Trophoblast cell (in vitro differentiated cells and primary cell): Measurements from ENCODE around the gene MAST4.
A peak's percentile ranks its signal among the peaks of the same experiment; 100 is the strongest.
"Not testable (repeated sequence)": the region's sequence is repeated elsewhere in the genome, so short reads cannot be mapped to it uniquely, and the experiment has no call there.

Experiments used
- DNase-seq, 2 donors: peaks; one replicate each; pipeline ENCODE4 v3.0.0-alpha.2; 2016
- H2AFZ ChIP-seq: 2 replicates; pipeline ENCODE4 v1.6.1; 2013; ENCODE audit warnings: low read length, moderate library complexity, mild to moderate bottlenecking; ENCODE audit not compliant: insufficient read depth, poor library complexity
- H2AK5ac ChIP-seq: 2 replicates; pipeline ENCODE4 v1.6.1; 2013; ENCODE audit warnings: mild to moderate bottlenecking, low read length
- H2BK120ac ChIP-seq: 2 replicates; pipeline ENCODE4 v1.6.1; 2013; ENCODE audit warnings: low read length, mild to moderate bottlenecking, moderate library complexity; ENCODE audit not compliant: insufficient read depth, poor library complexity
- H2BK12ac ChIP-seq: 2 replicates; pipeline ENCODE4 v1.6.1; 2013; ENCODE audit warnings: mild to moderate bottlenecking, low read length, moderate library complexity
- H2BK5ac ChIP-seq: 2 replicates; pipeline ENCODE4 v1.6.1; 2013; ENCODE audit warnings: low read length, low read depth, moderate library complexity, mild to moderate bottlenecking; ENCODE audit not compliant: poor library complexity
- H3K14ac ChIP-seq: 2 replicates; pipeline ENCODE4 v1.6.1; 2013; ENCODE audit warnings: mild to moderate bottlenecking, low read length
- H3K18ac ChIP-seq: 2 replicates; pipeline ENCODE4 v1.6.1; 2013; ENCODE audit warnings: mild to moderate bottlenecking, low read length
- H3K23ac ChIP-seq: 2 replicates; pipeline ENCODE4 v1.6.1; 2013; ENCODE audit warnings: low read length
- H3K27ac ChIP-seq: 2 replicates; pipeline ENCODE4 v1.5.1; 2013; ENCODE audit warnings: low read depth, mild to moderate bottlenecking, inconsistent platforms, low read length, moderate library complexity
- H3K27me3 ChIP-seq: 2 replicates; pipeline ENCODE4 v1.6.1; 2013; ENCODE audit warnings: inconsistent platforms, mild to moderate bottlenecking, low read length, moderate library complexity; ENCODE audit not compliant: insufficient read depth
- H3K36me3 ChIP-seq, 2 experiments: 1 replicate in 1 of 2; 2 replicates in 1 of 2; pipeline ENCODE4 v1.6.1; 2013; ENCODE audit warnings: low read length in 2 of 2, mild to moderate bottlenecking in 2 of 2, moderate library complexity in 1 of 2; ENCODE audit not compliant: insufficient read depth in 2 of 2, control insufficient read depth in 1 of 2
- H3K4ac ChIP-seq: 2 replicates; pipeline ENCODE4 v1.6.1; 2013; ENCODE audit warnings: low read depth, mild to moderate bottlenecking, low read length, moderate library complexity
- H3K4me1 ChIP-seq, 2 experiments: 1 replicate in 1 of 2; 2 replicates in 1 of 2; pipeline ENCODE4 v1.6.1; 2013; ENCODE audit warnings: low read length in 2 of 2, mild to moderate bottlenecking in 2 of 2, moderate library complexity in 1 of 2; ENCODE audit not compliant: insufficient read depth in 2 of 2, control insufficient read depth in 1 of 2
- H3K4me2 ChIP-seq: 2 replicates; pipeline ENCODE4 v1.6.1; 2013; ENCODE audit warnings: inconsistent platforms, mild to moderate bottlenecking, low read length, moderate library complexity
- H3K4me3 ChIP-seq: 2 replicates; pipeline ENCODE4 v1.5.1; 2013; ENCODE audit warnings: mild to moderate bottlenecking, low read depth, low read length, inconsistent platforms
- H3K79me1 ChIP-seq: one replicate; pipeline ENCODE4 v1.6.1; 2013; ENCODE audit warnings: low read length
- H3K79me2 ChIP-seq: 2 replicates; pipeline ENCODE4 v1.6.1; 2013; ENCODE audit warnings: low read length, mild to moderate bottlenecking; ENCODE audit not compliant: control insufficient read depth, insufficient read depth, poor library complexity
- H3K9ac ChIP-seq: 2 replicates; pipeline ENCODE4 v1.6.1; 2013; ENCODE audit warnings: mild to moderate bottlenecking, low read length
- H3K9me3 ChIP-seq: 2 replicates; pipeline ENCODE4 v1.6.1; 2013; ENCODE audit warnings: low read depth, mild to moderate bottlenecking, control low read depth, inconsistent platforms, low read length; ENCODE audit not compliant: insufficient read depth
- H4K12ac ChIP-seq: 2 replicates; pipeline ENCODE4 v1.6.1; 2013; ENCODE audit warnings: low read depth, mild to moderate bottlenecking, low read length, moderate library complexity
- H4K8ac ChIP-seq: 2 replicates; pipeline ENCODE4 v1.6.1; 2013; ENCODE audit warnings: low read depth, mild to moderate bottlenecking, low read length, moderate library complexity
- H4K91ac ChIP-seq: one replicate; pipeline ENCODE4 v1.6.1; 2013; ENCODE audit warnings: low read depth, mild to moderate bottlenecking, low read length, moderate library complexity
- WGBS: extraction: QIAGEN DNeasy Blood & Tissue Kit; methylation state at CpG from one replicate; pipeline ENCODE4 v1.1.7; 2013; ENCODE audit warnings: missing lambda C conversion rate; ENCODE audit not compliant: insufficient read length, insufficient coverage; ENCODE audit errors: extremely low coverage; 5-methylcytosine and 5-hydroxymethylcytosine counted together

The MAST4 gene

DNA sequence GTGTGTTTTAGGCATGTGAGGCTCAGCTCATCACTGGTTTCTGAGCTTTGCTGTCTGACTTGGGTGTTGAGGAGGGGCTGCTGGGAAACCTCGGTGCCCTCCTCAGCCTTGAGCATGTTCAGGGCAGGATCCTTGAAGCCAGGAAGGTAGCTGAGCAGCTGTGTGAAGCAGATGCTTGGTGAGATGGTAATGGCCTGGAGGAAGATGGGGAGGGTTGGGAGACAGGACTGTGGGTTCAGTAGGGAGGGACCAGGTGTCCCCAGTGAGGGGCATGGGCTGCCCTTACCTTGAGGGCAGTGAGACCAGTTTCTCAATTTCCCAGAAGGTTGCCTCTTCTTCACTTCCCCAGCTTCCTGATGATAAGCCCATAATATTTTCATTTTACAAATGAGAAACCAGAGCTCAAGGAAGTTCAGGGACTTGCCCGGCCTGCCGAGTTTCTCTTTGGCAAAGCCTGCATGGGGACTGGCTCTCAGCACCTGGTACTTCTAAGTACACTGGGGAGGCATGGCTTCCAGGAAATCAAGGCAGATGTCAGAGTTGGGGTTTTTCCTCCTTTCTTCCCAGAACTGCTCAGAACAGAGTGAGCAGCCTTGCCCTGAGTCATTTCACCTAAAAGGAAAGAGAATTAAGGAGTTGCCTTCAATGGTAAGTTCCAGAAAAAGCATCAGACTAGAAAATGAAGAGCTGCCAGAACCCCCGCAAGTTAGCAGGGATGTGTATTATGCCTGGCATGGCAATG, 225.7 kb downstream of the MAST4 start:
- Histone ChIP-seq H3K4ac (no peak overlapping the region), H3K9me3 (no peaks in the 10 kb centered on the region), H3K27ac (no peak overlapping the region), H3K9ac (no peak overlapping the region), H3K4me1 (no peaks in the 10 kb centered on the region), H2AFZ (no peak overlapping the region), H4K12ac (no peak overlapping the region), H2BK5ac (no peak overlapping the region), H3K18ac (no peak overlapping the region), H3K4me2 (no peak overlapping the region), H4K8ac (no peak overlapping the region), H4K91ac (no peak overlapping the region), H3K14ac (no peak overlapping the region), H3K4me3 (no peak overlapping the region), H3K27me3 (no peaks in the 10 kb centered on the region), H3K79me1 (no peaks in the 10 kb centered on the region), H2BK120ac (no peak overlapping the region), H3K23ac (no peak overlapping the region), H2BK12ac (no peak overlapping the region), H3K79me2 (no peaks in the 10 kb centered on the region), H3K36me3 (no peaks in the 10 kb centered on the region), H2AK5ac (no peak overlapping the region)
- no peak for DNase-seq
- WGBS: no CpG with 5 or more reads among the region's 4 CpGs

DNA sequence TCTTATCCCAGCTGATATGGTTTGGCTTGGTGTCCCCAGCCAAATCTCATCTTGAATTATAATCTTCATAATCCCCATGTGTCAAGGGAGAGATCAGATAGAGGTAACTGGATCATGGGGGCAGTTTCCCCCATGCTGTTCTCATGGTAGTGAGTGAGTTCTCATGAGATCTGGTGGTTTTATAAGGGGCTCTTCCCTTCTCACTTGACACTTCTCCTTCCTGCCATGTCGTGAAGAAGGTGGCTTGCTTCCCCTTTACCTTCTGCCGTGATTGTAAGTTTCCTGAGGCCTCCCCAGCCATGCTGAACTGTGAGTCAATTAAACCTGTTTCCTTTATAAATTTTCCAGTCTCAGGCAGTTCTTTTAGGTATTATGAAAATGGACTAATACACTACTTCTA, 226.7 kb downstream of the MAST4 start:
- H2BK120ac ChIP-seq, H3K79me1 ChIP-seq, H3K14ac ChIP-seq, H3K23ac ChIP-seq, H3K27ac ChIP-seq, H3K4me2 ChIP-seq, H3K27me3 ChIP-seq, H2AFZ ChIP-seq, H3K4me3 ChIP-seq, H3K36me3 ChIP-seq, H2BK12ac ChIP-seq, H2AK5ac ChIP-seq, H3K4me1 ChIP-seq, H4K91ac ChIP-seq, H3K4ac ChIP-seq, H4K8ac ChIP-seq, H2BK5ac ChIP-seq, H4K12ac ChIP-seq, H3K9me3 ChIP-seq, DNase-seq, H3K18ac ChIP-seq, H3K79me2 ChIP-seq, H3K9ac ChIP-seq: not testable (repeated sequence)
- WGBS: no CpG with 5 or more reads among the region's 2 CpGs

- no peak overlapping the region for H2BK5ac ChIP-seq
- no peak overlapping the region for H3K4me2 ChIP-seq
- peaks cover 3 to 11% of the 10 kb centered on the region in 2 experiments for H3K4me1 ChIP-seq
- no peak overlapping the region for H2AFZ ChIP-seq
- H3K27me3 ChIP-seq: no peaks in the 10 kb centered on the region
- H4K8ac ChIP-seq: no peak overlapping the region
- no peaks in the 10 kb centered on the region for H3K36me3 ChIP-seq
- no peak overlapping the region for H4K12ac ChIP-seq
- H3K9me3 ChIP-seq: no peaks in the 10 kb centered on the region
- no peak overlapping the region for H3K14ac ChIP-seq
- peak in 1 of 2 donors; percentile 7 for DNase-seq
- H2BK12ac ChIP-seq: no peak overlapping the region
- H3K23ac ChIP-seq: no peak overlapping the region
- no peaks in the 10 kb centered on the region for H3K79me2 ChIP-seq
- WGBS: no CpG with 5 or more reads among the region's 4 CpGs
- H2BK120ac ChIP-seq: no peak overlapping the region
- no peak overlapping the region for H3K9ac ChIP-seq
- no peak overlapping the region for H3K18ac ChIP-seq
- H3K27ac ChIP-seq: no peak overlapping the region
- no peak overlapping the region for H3K4ac ChIP-seq
- H3K4me3 ChIP-seq: no peak overlapping the region
- no peak overlapping the region for H2AK5ac ChIP-seq
- no peaks in the 10 kb centered on the region for H3K79me1 ChIP-seq
- H4K91ac ChIP-seq: no peak overlapping the region
Measured at GRCh38 chr5:66824476-66824875, 228.3 kb downstream of the MAST4 start.

- Histone ChIP-seq H3K27ac (no peak overlapping the region), H3K14ac (no peak overlapping the region), H3K9me3 (no peaks in the 10 kb centered on the region), H3K4me2 (no peak overlapping the region), H3K79me2 (no peaks in the 10 kb centered on the region), H2BK120ac (no peak overlapping the region), H2AFZ (no peak overlapping the region), H3K79me1 (no peaks in the 10 kb centered on the region), H3K18ac (no peak overlapping the region), H4K8ac (no peak overlapping the region), H3K23ac (no peak overlapping the region), H4K91ac (no peak overlapping the region), H2AK5ac (no peak overlapping the region), H3K4me1 (peaks cover 3 to 11% of the 10 kb centered on the region in 2 experiments), H3K9ac (no peak overlapping the region), H3K4ac (no peak overlapping the region), H2BK5ac (no peak overlapping the region), H3K27me3 (no peaks in the 10 kb centered on the region), H2BK12ac (no peak overlapping the region), H3K36me3 (no peaks in the 10 kb centered on the region), H3K4me3 (no peak overlapping the region), H4K12ac (no peak overlapping the region)
- no CpG with 5 or more reads among the region's 7 CpGs for WGBS
- DNase-seq: no peak
Measured at GRCh38 chr5:66826263-66826662, 230.1 kb downstream of the MAST4 start.
